GM21737 (cell line): ENCODE measurements around the gene LCNL1.

Source experiments
- ATAC-seq: cut with Tn5 transposase; IDR thresholded peaks from one replicate; pipeline ENCODE4 v1.9.1; 2021; ENCODE audit warnings: mild to moderate bottlenecking, moderate library complexity; ENCODE audit not compliant: unreplicated experiment

LCNL1 gene

DNA sequence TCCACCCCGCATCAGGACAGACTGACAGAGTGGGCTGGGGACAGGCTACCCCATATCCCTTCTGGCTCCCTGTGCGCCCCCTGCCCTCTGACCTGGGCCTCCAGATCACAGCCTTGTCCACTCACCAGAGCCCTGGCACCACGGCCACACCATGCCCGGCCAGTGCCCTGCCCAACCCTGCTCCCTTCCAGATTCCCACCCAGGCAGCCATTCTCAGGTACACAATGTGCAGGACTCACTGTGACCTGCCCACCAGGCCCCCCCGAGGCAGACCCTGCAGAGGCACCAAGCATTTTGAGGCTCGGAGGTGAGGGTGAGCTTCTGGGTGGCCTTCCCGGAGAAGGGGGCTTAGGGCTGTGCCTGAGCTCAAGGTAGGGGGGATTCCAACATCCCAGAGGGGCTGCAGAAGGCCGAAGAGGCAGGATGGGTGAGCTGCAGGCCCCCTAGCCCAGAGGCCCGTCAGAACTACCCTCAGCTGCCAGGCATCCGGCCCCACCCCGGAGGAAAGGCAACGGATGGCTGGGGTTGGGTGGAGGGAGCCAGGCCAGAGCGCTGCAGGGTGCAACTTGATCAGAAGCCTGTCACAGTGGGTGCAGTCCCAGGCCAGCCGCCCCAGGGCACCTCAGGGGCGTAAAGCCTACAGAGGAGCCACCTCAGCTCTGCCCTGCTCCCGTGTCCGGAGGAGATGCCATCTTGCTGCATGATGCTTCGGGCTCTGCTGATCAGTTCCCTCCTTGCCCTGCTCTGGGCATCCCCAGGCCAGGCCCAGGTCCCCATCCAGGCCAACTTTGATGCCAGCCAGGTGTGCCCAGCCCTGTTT is at the start of gene LCNL1:
TSS of gene LCNL1 (plus strand) at position 762 of the 820 bp plus-strand sequence. CDS start 594 bp downstream, outside the sequence.
- no peak for ATAC-seq

DNA sequence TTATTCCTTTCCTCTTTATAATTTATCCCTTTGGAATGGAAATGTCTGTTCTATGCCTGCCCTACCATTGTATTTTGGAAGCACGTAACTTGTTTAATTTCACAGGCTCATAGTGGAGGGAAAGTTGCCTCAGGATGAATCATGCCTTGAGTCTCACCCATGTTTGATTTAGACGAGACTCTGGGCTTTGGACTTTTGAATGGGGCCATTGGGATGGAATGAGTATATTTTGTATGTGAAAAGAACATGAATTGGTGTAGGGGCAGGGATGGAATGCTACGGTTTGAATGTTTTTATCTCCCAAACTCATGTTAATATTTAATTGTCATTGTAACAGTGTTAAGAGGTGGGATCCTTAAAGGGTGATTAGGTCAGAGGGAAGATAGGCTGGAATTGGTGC is 48.5 kb upstream of the LCNL1 start:
- ATAC-seq = no peak

DNA sequence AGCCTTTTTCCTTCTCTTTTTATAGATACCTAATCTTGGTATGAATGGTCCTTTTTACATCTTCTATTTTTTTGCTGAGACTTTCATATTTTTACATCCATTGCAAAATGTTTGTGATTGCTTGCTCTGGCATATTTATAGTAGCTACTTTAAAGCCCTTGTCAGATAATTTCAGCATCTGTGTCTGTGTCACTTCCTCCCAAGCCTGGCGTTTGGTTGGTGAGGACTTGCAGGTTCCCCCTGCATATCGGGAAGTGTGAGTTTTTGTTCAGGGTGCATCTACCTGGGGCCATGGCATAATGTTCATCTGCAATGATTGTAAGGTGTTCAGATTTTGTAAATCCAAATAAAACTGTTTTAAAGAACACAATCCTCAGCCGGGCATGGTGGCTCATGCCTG is 47.1 kb upstream of the LCNL1 start:
- ATAC-seq = no peak

DNA sequence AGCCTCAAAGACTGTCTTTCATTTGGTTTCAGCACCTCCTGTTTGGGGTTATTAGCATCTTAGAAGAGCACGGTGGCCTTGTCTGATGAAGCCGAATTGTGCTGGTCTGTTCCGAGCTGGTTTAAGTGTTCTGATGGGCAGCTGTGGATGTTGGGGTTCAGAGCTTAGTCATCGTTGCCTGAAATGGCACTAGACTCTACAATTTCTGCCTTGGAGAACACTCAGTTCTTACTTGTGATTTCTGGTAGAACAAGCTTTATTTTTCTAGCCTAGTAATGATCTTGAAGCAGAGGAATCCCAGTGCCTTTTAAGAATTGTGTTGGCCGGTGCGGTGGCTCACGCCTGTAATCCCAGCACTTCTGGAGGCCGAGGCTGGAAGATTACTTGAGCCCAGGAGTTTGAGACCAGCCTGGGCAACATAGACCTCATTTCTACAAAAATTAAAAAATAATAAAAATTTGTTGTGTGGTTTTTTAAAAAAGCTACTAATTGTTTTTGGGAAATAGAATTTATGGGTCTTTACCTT is 46.1 kb upstream of the LCNL1 start:
- no peak for ATAC-seq

DNA sequence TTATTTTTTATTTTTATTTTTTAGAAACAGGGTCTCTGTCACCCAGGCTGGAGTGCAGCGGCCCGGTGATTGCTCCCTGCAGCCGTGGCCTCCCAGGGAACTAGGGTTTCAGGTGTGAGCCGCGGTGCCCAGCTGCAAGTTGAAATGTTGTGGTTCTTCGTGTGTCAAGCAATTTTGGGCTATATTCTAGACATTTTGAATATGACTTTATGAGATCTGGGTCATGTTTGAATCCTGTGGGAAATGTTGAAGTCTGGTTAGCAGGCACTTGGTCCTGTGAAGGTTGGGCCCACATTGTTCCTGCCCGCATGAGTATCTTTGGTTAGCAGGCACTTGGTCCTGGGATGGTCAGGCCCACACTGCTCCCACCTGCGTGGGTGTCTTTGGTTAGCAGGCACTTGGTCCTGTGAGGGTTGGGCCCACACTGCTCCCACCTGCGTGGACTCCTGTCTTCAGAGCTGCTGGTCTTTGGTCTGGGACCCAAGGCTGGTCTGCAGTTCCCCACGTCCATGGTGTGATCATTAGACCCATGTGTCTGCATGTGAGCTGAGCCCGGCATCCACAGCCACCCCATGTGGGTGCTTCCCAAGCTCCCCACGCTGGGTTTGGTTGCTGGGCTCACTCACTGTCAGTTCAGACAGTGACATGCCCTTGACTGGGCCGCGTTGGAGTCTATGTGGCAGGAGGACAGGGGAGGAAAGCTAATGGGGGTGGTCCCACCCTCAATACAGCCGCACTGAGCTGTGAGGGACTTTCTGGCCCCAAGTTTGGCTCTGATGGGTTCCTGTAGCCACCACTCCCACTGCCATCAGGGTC is 45.4 kb upstream of the LCNL1 start:
- no peak for ATAC-seq

DNA sequence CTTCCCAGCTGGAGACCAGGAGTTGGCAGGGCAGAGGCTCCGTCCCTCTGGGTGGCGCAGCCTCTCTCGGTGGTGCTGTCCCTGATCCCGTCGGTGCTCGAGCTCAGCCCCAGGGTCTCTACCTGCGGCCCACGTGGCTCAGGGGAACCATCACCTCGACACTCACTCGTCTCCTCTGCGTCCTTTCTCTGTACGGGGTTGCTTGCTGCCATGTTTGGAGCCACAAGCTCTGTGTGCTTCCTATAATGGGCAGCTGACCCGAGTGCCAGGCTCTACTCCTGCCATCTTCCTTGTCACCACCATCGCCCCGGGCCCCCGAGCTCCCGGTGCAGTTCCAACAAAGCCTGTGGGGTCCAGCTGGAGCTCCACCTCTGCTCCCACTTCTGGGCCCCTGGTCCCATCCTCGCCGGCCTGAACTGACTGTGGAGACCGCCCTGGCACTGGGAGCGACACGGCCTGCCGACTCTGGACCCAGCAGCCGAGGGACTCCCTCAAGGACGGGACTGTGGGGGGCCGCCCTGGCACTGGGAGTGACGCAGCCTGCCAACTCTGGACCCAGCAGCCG is 43.3 kb upstream of the LCNL1 start:
- ATAC-seq = no peak

DNA sequence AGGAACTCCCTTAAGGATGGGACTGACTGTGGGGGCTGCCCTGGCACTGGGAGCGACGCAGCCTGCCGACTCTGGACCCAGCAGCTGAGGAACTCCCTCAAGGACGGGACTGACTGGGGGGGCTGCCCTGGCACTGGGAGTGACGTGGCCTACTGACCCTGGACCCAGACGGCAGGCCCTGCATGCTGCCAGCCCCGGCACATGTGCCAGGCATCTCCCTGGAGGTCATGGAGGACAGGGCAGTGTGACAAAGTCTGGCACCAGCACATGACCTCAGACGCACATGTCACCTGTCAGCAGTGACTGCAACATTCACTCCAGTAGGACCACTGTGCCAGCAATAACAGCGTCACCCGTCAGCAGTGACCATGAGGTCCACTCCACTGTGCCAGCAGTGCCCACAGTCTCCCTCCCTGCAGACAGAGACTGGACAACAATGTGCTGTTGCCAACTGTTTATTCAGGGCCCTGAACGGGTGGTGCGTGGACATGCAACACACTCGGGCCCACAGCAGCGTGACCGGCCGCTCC is 42.7 kb upstream of the LCNL1 start:
- ATAC-seq = no peak

DNA sequence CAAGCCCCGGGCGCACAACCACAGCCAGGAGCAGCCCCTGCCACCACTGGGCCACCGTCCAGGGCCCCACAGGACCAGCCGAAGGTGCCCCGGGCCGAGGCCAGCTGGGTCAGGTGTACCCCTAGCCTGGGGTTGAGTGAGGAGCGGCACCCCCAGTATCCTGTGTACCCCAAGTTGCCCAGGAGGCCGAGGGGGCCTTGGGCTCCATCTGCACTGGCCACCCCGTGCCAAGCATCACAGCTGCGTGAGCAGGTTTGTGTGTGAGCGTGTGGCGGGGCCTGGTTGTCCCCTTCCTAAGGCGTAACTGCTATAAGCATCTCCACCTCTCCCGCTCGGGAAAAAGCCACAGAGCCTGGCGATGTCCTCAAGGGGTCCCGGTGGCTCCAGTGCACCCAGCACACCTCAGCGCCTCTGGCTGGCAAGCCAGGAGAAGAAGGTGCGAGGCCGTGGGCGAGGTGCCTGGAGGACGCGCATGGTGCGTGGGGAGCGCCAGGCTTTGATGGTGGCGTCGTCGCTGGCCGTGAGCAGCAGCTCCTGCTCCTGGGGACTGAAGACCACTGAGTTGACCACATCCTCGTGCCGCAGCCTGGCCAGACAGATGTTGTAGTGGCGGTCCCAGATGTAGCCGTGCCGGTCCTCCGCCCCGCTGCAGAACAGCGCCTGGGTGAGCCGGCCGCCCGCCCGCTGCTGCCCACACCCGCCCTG is 42.1 kb upstream of the LCNL1 start:
- ATAC-seq = no peak

DNA sequence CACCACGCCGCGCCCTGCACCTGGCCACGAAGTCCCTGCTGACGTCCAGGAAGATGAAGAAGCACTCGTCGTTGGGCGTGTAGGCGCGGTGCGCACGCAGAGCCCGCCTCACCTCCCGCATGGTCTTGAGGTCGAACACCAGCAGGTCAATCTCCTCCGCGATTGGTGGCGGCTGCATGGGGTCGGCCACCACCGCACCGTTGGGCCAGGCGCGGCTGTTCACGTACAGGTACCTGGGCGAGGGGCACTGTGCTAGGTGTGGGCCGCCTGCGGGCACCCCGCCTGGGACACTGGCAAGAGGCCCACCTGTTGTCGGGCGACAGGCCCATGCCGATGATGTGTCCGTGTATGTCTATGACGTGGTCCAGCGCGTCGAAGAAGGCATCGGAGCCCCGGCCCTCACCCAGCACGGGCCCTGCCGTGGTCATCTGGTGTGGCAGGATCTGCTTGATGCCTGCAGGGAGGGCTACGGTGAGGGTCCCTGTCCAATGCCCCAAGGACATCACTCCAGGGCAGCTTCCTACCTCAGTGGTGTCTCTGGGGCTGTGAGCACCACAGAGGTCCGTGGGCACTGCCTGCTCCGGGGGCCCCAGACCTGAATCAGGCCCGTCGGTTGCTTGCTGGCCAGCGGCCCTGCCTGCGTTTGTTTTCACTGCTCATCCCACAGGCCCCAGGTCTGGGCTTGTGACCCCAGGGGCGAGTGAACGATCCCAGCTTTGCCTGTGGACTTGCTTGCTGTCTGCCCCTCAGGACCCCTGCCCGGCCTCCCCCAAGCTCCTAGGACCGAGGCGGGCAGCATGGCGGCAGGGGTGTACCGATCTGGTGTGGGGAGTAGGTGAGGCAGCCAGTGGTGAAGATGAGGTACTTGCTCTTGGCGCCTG is 41.3 kb upstream of the LCNL1 start:
- ATAC-seq = no peak

DNA sequence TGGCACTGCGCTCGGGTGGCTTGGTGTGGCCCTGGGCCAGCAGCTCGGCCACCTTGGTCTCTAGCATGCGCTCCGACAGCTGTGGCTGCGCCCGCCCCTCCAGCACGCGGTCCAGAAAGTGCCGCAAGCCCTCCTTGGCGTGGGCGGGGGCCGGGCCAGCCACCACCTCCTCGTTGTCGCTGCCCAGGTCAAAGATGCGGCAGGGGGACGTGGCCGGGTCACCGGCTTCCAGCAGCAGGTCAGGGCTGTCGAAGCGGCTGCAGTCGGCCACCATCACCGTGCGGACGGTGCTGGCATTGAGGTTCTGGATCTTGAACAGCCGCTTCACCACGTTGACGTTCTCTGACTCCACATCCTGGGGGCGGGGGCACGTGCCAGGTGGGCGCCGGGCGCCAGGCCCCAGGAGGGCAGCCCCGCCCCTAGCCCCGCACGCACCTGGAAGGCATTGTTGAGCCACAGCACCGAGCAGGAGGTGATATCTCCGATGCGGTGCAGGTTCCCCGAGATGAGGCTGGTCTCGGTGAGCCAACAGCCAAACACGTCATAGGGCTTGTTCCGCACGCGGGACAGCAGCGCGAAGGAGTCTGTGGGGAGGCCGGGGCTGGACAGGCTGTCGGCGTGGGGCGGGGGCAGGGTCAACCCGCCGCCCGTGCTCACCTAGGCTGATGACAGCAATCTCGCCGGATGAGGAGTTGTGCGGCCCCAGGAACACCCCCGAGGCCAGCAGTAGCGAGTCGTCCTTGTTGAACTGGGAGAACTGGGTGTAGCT is 40.5 kb upstream of the LCNL1 start:
- no peak for ATAC-seq

DNA sequence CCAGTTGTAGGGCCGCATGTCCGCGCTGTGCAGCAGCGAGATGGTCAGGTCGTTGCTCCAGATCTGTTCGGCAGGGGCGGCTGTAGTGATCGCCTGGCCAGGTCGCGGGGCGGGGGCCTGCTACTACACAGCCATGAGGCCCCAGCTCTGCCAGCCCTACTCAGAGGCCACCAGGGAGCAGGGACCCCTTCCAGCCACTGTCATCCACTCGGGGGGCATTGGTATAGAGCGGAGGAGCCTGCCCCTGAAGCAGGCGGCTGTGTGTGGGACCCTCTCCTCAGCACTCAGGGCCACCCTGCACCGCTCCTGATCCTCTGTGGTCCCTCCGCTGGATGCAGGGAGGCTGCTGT is 39.9 kb upstream of the LCNL1 start:
- ATAC-seq = no peak

DNA sequence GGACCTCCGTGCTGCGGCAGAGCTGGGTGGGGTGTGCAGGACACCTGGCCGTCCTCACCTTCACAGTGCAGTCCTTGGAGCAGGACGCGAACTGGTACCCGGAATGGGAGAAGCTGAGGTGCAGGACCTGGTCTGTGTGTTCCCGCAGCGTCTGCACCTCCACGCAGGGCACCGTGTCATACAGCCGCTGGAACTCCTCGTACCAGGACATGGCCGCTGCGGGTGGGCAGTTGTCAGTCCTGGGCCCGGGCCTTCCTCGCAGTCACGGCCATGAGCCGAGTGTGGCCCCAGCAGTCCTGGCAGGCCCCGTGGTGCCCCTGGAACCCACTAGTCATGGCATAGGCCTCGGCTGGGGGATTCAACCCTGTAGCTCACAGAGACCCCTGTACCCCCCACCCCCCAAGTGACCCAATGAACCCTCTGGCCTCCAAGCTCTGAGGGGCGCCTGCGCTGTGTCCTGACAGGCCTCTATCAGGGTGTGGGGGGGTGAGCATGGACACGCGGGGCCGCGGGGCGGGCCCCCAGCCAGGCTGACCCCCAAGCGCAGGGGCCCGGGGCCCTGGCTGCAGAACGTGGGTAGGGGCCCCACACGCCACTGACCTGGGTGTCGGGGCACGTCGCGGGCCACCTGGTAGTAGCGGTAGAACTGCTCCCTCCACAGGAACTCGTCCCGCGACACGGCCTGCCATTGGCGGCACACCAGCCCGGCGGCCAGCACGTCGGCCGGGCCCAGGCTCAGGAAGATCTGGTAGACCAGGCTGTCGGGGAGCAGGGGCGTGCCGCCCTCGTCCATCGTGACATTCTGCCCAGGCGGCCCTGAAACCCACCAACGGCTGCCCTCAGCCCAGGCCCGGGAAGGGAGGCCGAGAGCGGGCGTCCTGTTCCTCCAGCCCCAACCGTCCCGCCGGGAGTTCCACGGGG is 39.2 kb upstream of the LCNL1 start:
- ATAC-seq = peak; percentile 4

DNA sequence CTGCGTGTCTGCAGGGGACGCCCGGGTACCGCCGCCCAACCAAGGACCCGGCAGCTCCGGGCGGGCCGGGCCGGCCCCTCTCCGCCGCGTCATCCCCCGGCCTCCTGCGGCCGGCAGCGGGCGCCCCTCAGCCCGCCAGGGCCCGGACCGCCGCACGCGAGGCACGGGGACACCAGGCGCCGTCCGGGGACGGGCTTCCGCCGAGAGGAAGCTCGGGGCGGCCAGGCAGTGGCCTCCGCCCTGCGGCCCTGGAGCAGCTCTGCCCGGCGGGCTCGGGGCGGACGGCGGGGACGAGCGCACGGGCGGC is 38.6 kb upstream of the LCNL1 start:
- no peak for ATAC-seq

DNA sequence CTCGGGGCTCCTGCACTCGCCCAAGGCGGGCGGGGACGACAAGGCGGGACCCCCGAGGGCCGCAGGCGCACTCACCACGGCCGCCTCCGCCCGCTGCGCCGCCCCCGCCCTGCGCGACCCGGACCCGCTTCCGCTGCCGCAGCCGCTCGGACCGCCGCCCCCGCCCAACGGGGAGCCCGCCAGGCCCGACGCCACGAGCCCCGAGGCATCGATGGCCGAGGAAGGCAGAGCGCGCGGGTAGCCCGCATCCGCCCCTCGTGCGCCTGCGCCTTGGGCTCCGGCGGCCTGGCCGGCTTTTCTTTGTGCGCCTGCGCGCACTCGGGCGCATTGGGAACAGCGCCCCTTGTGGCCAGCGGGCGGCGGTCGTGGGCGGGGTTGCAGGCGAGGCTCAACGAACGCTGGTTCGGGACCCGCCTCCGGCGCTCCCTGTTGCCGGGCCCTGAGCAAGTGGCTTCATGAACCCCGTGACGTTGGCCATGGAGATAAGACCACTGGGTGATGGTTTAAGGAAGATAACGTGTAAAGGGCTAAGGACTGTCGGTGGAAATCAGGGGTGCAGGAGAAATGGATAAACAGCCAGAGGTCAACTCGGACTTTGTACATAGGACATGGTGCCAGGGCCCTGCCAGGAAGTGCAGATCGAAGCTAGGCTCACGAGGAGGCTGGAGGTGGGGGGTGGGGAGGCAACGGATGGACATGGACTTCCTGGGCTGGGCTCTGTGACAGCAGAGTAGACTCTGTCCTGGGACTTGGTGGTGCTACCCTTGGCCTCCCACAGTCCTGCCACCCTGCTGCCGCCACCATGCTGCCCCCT is 38.1 kb upstream of the LCNL1 start, which contains the start of the genes C8G and FBXW5:
TSS of gene C8G (plus strand) at position 725 of the 814 bp plus-strand sequence. CDS start at position 803, 78 bp downstream.
TSS of gene FBXW5 (minus strand) at position 220 of the 814 bp plus-strand sequence. CDS start 655 bp downstream, outside the sequence.
- peak; percentile 62 for ATAC-seq

DNA sequence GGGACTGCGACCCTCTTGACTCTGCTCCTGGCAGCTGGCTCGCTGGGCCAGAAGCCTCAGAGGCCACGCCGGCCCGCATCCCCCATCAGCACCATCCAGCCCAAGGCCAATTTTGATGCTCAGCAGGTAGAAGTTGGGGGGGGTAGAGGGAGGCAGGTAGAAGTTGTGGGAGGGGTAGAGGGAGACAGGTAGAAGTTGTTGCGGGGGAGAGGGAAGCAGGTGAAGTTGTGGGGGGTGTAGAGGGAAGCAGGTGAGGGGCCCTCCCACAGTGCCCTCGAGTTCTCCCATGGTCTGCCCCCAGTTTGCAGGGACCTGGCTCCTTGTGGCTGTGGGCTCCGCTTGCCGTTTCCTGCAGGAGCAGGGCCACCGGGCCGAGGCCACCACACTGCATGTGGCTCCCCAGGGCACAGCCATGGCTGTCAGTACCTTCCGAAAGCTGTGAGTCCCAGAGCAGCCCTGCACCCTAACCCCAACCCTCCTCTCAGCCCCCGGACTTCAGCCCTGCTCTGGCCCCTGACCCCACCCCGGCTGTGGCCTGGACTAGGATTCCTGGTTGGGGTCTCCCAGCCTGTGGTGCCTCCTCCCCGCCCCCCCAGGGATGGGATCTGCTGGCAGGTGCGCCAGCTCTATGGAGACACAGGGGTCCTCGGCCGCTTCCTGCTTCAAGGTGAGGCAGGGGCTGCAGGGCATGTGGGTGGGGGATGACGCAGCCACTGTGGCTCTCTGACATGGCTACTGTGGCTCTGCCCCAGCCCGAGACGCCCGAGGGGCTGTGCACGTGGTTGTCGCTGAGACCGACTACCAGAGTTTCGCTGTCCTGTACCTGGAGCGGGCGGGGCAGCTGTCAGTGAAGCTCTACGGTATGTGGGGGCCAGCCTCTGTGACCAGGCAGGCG is 37.2 kb upstream of the LCNL1 start:
- ATAC-seq = no peak
